HCT116 (cell line): ENCODE measurements around the gene MGRN1. TPM values are rescaled to one million over a fixed set of nuclear protein-coding genes. Genes with fewer than 3 reads are reported as not detected.

Experiments
- ATAC-seq: fragments of 200-7000 bp; cut with Tn5 transposase; 2 replicates; pipeline ENCODE4 v1.9.1; 2020; ENCODE audit warnings: mild to moderate bottlenecking, moderate library complexity
- BruUV-seq: library from RNA; stranded (reverse); fragments of 400-500 nt; replicated peaks from 2 replicates; lab custom pipeline; 2021; lab: Mats Ljungman, UMichigan
- CTCF ChIA-PET: fragments of 300-600 bp; sonication (Branson Sonifier 250); formaldehyde crosslinking; loops from one replicate; lab custom pipeline; 2021; ENCODE audit warnings: antibody characterized with exemption; lab: Charles Lee
- POLR2A ChIA-PET: fragments of 300-600, 350-600 bp; sonication (Branson Sonifier 250); formaldehyde crosslinking; loops from one replicate; lab custom pipeline; 2021; ENCODE audit warnings: antibody characterized with exemption; lab: Charles Lee
- RAD21 ChIA-PET, 2 experiments: fragments of 300-600 bp; sonication (Branson Sonifier 250); formaldehyde crosslinking; loops; one replicate each; lab custom pipeline; 2023; ENCODE audit warnings: low total read pairs in 2 of 2; ENCODE audit not compliant: uncharacterized antibody in 2 of 2, unreplicated experiment in 2 of 2, low non-redundant PET in 1 of 2; lab: Charles Lee
- DNase-seq: peaks from one replicate; pipeline ENCODE4 v3.0.0-alpha.2; 2010; ENCODE audit warnings: low read depth, low spot score
- H2AFZ ChIP-seq: fragments of 200-600 bp; shearing (Covaris generic), sonication (generic); 2 replicates; pipeline ENCODE4 v1.6.1; 2017; ENCODE audit warnings: low read depth, mixed run types, mixed read lengths, antibody characterized with exemption, low read length; ENCODE audit not compliant: poor library complexity, severe bottlenecking
- H3K27ac ChIP-seq: 2 replicates; pipeline ENCODE4 v1.5.1; 2012; ENCODE audit warnings: low read depth, low read length
- H3K27me3 ChIP-seq: fragments of 200-600 bp; sonication (generic); 2 replicates; pipeline ENCODE4 v1.6.1; 2016; ENCODE audit warnings: mixed run types, low read length, mixed read lengths; ENCODE audit not compliant: insufficient read depth
- H3K36me3 ChIP-seq, 2 experiments: fragments of 200-500 bp in 1 of 2; fragments of 200-600 bp in 1 of 2; sonication (Bioruptor generic) in 1 of 2; sonication (generic) in 1 of 2; 2 replicates each; pipeline versions ENCODE4 v1.5.1 to v1.6.1; 2014 to 2016; ENCODE audit warnings: low read length in 2 of 2, inconsistent platforms in 1 of 2, mixed read lengths in 1 of 2, mixed run types in 1 of 2; ENCODE audit not compliant: insufficient read depth in 2 of 2, control insufficient read depth in 1 of 2
- H3K4me1 ChIP-seq, 2 experiments: fragments of 200-600 bp in 1 of 2; sonication (generic) in 1 of 2; 2 replicates each; pipeline versions ENCODE4 v1.5.1 to v1.6.1; 2012 to 2017; ENCODE audit warnings: low read length in 2 of 2, inconsistent platforms in 1 of 2, mild to moderate bottlenecking in 1 of 2, mixed read lengths in 1 of 2, mixed run types in 1 of 2, moderate library complexity in 1 of 2; ENCODE audit not compliant: insufficient read depth in 2 of 2, control insufficient read depth in 1 of 2
- H3K4me2 ChIP-seq: fragments of 200-600 bp; sonication (generic); 2 replicates; pipeline ENCODE4 v1.6.1; 2017; ENCODE audit warnings: mixed run types, low read length, mixed read lengths
- H3K4me3 ChIP-seq, 2 experiments: fragments of 200-600 bp in 1 of 2; sonication (generic) in 1 of 2; replicated peaks in 1 of 2; 2 replicates each; pipeline ENCODE4 v1.5.1; 2011 to 2016; ENCODE audit warnings: low read length in 2 of 2, control low read depth in 1 of 2, low read depth in 1 of 2, mild to moderate bottlenecking in 1 of 2, mixed read lengths in 1 of 2, mixed run types in 1 of 2
- H3K79me2 ChIP-seq: fragments of 200-600 bp; sonication (generic); 2 replicates; pipeline ENCODE4 v1.6.1; 2017; ENCODE audit warnings: mild to moderate bottlenecking, mixed run types, low read length, moderate library complexity, mixed read lengths; ENCODE audit not compliant: insufficient read depth
- H3K9ac ChIP-seq: fragments of 200-600 bp; sonication (generic); 2 replicates; pipeline ENCODE4 v1.6.1; 2016; ENCODE audit warnings: low read length, mixed read lengths
- H3K9me2 ChIP-seq: fragments of 200-600 bp; sonication (generic), shearing (Covaris generic); 2 replicates; pipeline ENCODE4 v1.6.1; 2017; ENCODE audit warnings: mixed run types, mild to moderate bottlenecking, moderate library complexity; ENCODE audit not compliant: insufficient read depth
- H3K9me3 ChIP-seq, 2 experiments: fragments of 200-500 bp in 1 of 2; fragments of 200-600 bp in 1 of 2; sonication (Bioruptor generic) in 1 of 2; sonication (generic) in 1 of 2; 2 replicates each; pipeline ENCODE4 v1.6.1; 2014 to 2017; ENCODE audit warnings: low read length in 2 of 2, mixed read lengths in 2 of 2, inconsistent platforms in 1 of 2, low read depth in 1 of 2, mild to moderate bottlenecking in 1 of 2, mixed run types in 1 of 2, moderate library complexity in 1 of 2; ENCODE audit not compliant: control insufficient read depth in 1 of 2, insufficient read depth in 1 of 2
- H4K20me1 ChIP-seq: fragments of 200-600 bp; sonication (generic), shearing (Covaris generic); 2 replicates; pipeline ENCODE4 v1.6.1; 2017; ENCODE audit warnings: mixed run types, mild to moderate bottlenecking, moderate library complexity; ENCODE audit not compliant: insufficient read depth
- ATF3 ChIP-seq: IDR thresholded peaks from 2 replicates; pipeline ENCODE4 v1.6.1; 2012
- CBX3 ChIP-seq: IDR thresholded peaks from 2 replicates; pipeline ENCODE4 v1.6.1; 2012; ENCODE audit warnings: low read depth
- CEBPB ChIP-seq: IDR thresholded peaks from 2 replicates; pipeline ENCODE4 v1.6.1; 2012; ENCODE audit warnings: low read depth
- CTCF ChIP-seq, 3 experiments: fragments of 200-600 bp in 1 of 3; sonication (generic) in 1 of 3; IDR thresholded peaks in 2 of 3; conservative IDR thresholded peaks in 1 of 3; 2 replicates each; pipeline ENCODE4 v1.5.1; 2012 to 2017; ENCODE audit warnings: low read depth in 2 of 3, low read length in 2 of 3, antibody characterized with exemption in 1 of 3, borderline replicate concordance in 1 of 3, control low read depth in 1 of 3, mild to moderate bottlenecking in 1 of 3, mixed read lengths in 1 of 3, mixed run types in 1 of 3, moderate library complexity in 1 of 3; ENCODE audit not compliant: insufficient read depth in 1 of 3
- EGR1 ChIP-seq: IDR thresholded peaks from 2 replicates; pipeline ENCODE4 v1.6.1; 2012; ENCODE audit warnings: low read depth
- ELF1 ChIP-seq: IDR thresholded peaks from 2 replicates; pipeline ENCODE4 v1.6.1; 2012; ENCODE audit warnings: low read depth, borderline replicate concordance
- FOSL1 ChIP-seq: IDR thresholded peaks from 2 replicates; pipeline ENCODE4 v1.6.1; 2012; ENCODE audit warnings: low read depth
- JUND ChIP-seq: IDR thresholded peaks from 2 replicates; pipeline ENCODE4 v1.6.1; 2012
- MAX ChIP-seq: IDR thresholded peaks from 2 replicates; pipeline ENCODE4 v1.6.1; 2012
- POLR2A ChIP-seq: IDR thresholded peaks from 2 replicates; pipeline ENCODE4 v1.7.0; 2011; ENCODE audit warnings: borderline replicate concordance; ENCODE audit not compliant: insufficient read depth, insufficient read length; ENCODE audit errors: extremely low read depth
- RAD21 ChIP-seq: IDR thresholded peaks from 2 replicates; pipeline ENCODE4 v1.6.1; 2012; ENCODE audit warnings: low read depth, mild to moderate bottlenecking
- REST ChIP-seq: IDR thresholded peaks from 2 replicates; pipeline ENCODE4 v1.6.1; 2012; ENCODE audit warnings: low read depth
- SIN3A ChIP-seq: IDR thresholded peaks from 2 replicates; pipeline ENCODE4 v1.6.1; 2012; ENCODE audit warnings: low read depth
- TCF7L2 ChIP-seq: IDR thresholded peaks from 2 replicates; pipeline ENCODE4 v1.7.0; 2011; ENCODE audit warnings: borderline replicate concordance, inconsistent platforms; ENCODE audit not compliant: insufficient read depth, insufficient read length; ENCODE audit errors: extremely low read depth
- YY1 ChIP-seq: IDR thresholded peaks from 2 replicates; pipeline ENCODE4 v1.6.1; 2011; ENCODE audit warnings: low read length, low read depth, moderate library complexity, mild to moderate bottlenecking; ENCODE audit not compliant: insufficient replicate concordance; ENCODE audit errors: extremely low read depth
- ZBTB33 ChIP-seq: IDR thresholded peaks from 2 replicates; pipeline ENCODE4 v1.6.1; 2011; ENCODE audit warnings: mild to moderate bottlenecking, low read length, moderate library complexity; ENCODE audit not compliant: insufficient replicate concordance; ENCODE audit errors: extremely low read depth
- ZFX ChIP-seq: fragments of 450-650 bp; IDR thresholded peaks from 2 replicates; pipeline ENCODE4 v1.6.1; 2017
- ZNF274 ChIP-seq: fragments of 200-500 bp; sonication (Bioruptor generic); IDR thresholded peaks from 2 replicates; pipeline ENCODE4 v1.6.1; 2014; ENCODE audit warnings: mild to moderate bottlenecking, low read depth, low read length, inconsistent platforms
- intact Hi-C: fragments of 100-400 bp; cut with micrococcal nuclease; formaldehyde crosslinking; loops from 2 replicates; pipeline ENCODE4 v1.10.0; 2022
- total RNA-seq: library from RNA; stranded (reverse); gene quantifications from one replicate; pipeline ENCODE4 v1.2.1, GENCODE V29; 2021; ENCODE audit not compliant: unreplicated experiment

Gene MGRN1
- total RNA-seq, 1 experiment from 2014 or later, result 50.6 TPM

GRCh38 chr16:4651827-4652226, 27.2 kb downstream of the MGRN1 start:
- H3K79me2 ChIP-seq, result peaks cover 26% of the 10 kb centered on the region
- TF ChIP-seq EGR1 (no peak), POLR2A (no peak), RAD21 (no peak), REST (no peak), TCF7L2 (no peak), JUND (no peak), CBX3 (no peak), ZFX (no peak), CEBPB (no peak), ATF3 (no peak), CTCF (IDR thresholded peaks at IDR 0.05 in 2 of 3, conservative IDR thresholded peaks at IDR 0.05 in 1 of 3; ENCODE audit: borderline replicate concordance in 1 of 3, insufficient read depth in 1 of 3, low read depth in 2 of 3, low read length in 2 of 3) (no peak), ZNF274 (no peak), ELF1 (no peak), SIN3A (no peak), FOSL1 (no peak), YY1 (no peak), MAX (no peak), ZBTB33 (no peak)
- H3K9ac ChIP-seq, result no peak overlapping the region
- intact Hi-C loops, result loop anchor here (10.0 kb wide), 1 partner anchor 137 kb away; no protein-coding TSS in a partner anchor
- H3K9me2 ChIP-seq, result no peaks in the 10 kb centered on the region
- H2AFZ ChIP-seq, result no peak overlapping the region
- no peak overlapping the region for H3K4me2 ChIP-seq
- no peak overlapping the region for H3K4me3 ChIP-seq
- ChIA-PET RAD21 (no interaction called here), POLR2A (no interaction called here), CTCF (no interaction called here)
- no peaks in the 10 kb centered on the region for H3K27me3 ChIP-seq
- H3K36me3 ChIP-seq, result peaks cover 0 to 12% of the 10 kb centered on the region in 2 experiments; a peak in 2 of 4 replicates
- no peak overlapping the region for H3K27ac ChIP-seq
- ATAC-seq, result no peak
- H3K4me1 ChIP-seq, result peaks cover 2 to 8% of the 10 kb centered on the region in 2 experiments; a peak in 3 of 4 replicates
- H4K20me1 ChIP-seq, result no peaks in the 10 kb centered on the region
- no peak for DNase-seq
- H3K9me3 ChIP-seq, result no peaks in the 10 kb centered on the region
- BruUV-seq, result no TSS peak
